Choroid plexus epithelial cell (primary cell): ENCODE measurements around the gene GPRASP2.
A peak's percentile ranks its signal among the peaks of the same experiment; 100 is the strongest.
"Not testable (repeated sequence)": the region's sequence is repeated elsewhere in the genome, so short reads cannot be mapped to it uniquely, and the experiment has no call there.

ENCODE experiments used
- DNase-seq: peaks from one replicate; pipeline ENCODE4 v3.0.0-alpha.2; 2010; ENCODE audit warnings: low read depth
- H3K4me3 ChIP-seq: 2 replicates; pipeline ENCODE4 v1.5.1; 2011; ENCODE audit warnings: low read depth, mild to moderate bottlenecking, control low read depth, low read length, moderate library complexity
- TF ChIP-seq, protein P1 (sequence below): conservative IDR thresholded peaks from 2 replicates; pipeline ENCODE4 v1.5.1; 2011; ENCODE audit warnings: low read depth, mild to moderate bottlenecking, control low read depth, inconsistent platforms, low read length, moderate library complexity

GPRASP2 gene

GRCh38 chrX:102720237-102721168 is 8.3 kb downstream of the GPRASP2 start, which contains the start of gene GPRASP3:
GPRASP3 (plus strand) TSS chrX:102720743; CDS start chrX:102748996, 28,253 bp downstream.
- H3K4me3 ChIP-seq, result peak within 1 kb of the TSS; percentile 67
- peak; percentile 82 for DNase-seq
- TF ChIP-seq, protein P1, sequence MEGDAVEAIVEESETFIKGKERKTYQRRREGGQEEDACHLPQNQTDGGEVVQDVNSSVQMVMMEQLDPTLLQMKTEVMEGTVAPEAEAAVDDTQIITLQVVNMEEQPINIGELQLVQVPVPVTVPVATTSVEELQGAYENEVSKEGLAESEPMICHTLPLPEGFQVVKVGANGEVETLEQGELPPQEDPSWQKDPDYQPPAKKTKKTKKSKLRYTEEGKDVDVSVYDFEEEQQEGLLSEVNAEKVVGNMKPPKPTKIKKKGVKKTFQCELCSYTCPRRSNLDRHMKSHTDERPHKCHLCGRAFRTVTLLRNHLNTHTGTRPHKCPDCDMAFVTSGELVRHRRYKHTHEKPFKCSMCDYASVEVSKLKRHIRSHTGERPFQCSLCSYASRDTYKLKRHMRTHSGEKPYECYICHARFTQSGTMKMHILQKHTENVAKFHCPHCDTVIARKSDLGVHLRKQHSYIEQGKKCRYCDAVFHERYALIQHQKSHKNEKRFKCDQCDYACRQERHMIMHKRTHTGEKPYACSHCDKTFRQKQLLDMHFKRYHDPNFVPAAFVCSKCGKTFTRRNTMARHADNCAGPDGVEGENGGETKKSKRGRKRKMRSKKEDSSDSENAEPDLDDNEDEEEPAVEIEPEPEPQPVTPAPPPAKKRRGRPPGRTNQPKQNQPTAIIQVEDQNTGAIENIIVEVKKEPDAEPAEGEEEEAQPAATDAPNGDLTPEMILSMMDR, result no peak

DNA sequence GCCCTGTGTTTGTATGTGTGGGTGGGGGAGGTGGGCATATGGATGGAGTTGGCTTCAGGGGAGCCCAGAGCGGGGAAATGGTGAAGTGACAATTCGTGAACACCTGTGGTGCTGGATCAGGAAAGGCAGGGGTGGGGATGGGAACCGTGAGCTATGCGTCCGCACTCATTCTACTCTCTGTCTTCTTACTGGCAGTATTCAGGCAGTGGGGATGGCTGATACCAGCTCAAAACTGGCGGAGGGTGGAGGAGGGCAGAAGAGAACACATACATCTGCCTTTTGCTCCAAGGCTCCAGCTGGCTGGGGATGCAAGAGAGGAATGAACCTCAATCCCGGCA is 8.9 kb downstream of the GPRASP2 start:
- not testable (repeated sequence) for DNase-seq
- peak overlapping the region; percentile 67 for H3K4me3 ChIP-seq

- DNase-seq, result no peak
- H3K4me3 ChIP-seq, result no peak overlapping the region
- TF ChIP-seq, protein P1, result no peak
Measured at GRCh38 chrX:102723456-102723855, 11.2 kb downstream of the GPRASP2 start.

DNA sequence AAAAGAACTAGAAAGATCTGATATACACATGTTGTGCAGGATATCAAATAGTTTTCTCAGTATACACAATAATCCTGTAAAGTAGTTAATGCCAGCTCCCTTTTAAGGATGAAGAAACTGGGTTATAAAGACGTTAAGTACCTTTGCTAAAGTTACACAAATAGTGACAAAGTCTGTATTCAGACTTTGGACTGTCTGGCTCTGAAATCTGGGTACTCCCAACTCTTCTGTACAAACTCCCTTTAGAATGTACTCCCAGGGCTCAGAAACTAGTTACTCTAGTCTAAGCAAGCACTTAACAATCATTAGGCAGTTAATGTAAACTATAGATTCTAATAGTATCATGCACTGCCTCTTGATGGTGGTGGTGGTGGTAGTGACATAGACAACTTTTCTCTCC is 15.5 kb downstream of the GPRASP2 start:
- DNase-seq, result no peak
- TF ChIP-seq, protein P1, result no peak
- H3K4me3 ChIP-seq, result no peak overlapping the region

GRCh38 chrX:102728646-102729045 is 16.4 kb downstream of the GPRASP2 start:
- TF ChIP-seq, protein P1, result no peak
- DNase-seq, result no peak
- H3K4me3 ChIP-seq, result no peak overlapping the region

DNA sequence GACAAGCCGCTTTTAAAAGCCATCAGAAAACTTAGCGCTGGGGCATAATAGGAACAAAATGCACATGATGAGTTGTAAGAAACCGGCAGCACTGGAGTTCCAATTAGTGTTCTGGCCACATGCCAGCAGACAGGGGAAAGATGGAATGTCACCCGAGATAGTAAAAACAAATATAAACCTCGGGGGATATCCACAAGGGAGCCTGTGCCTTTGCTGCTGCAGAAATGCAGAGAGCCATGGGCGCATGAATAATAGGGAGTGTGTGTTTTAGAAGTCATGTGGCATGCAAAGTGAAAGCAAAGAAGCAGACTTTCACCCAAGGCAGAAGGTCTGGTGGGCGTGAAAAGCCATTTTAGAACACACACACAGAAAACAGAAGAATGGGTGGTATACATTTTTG is 27.4 kb downstream of the GPRASP2 start:
- H3K4me3 ChIP-seq, result no peak overlapping the region
- DNase-seq, result peak; percentile 57
- TF ChIP-seq, protein P1, result no peak

- DNase-seq, result no peak
- H3K4me3 ChIP-seq, result no peak overlapping the region
- TF ChIP-seq, protein P1, result no peak
Measured at GRCh38 chrX:102744307-102744706, 32.1 kb downstream of the GPRASP2 start.
